22Rv1 (cell line): ENCODE results near the gene ATCAY.

Source experiments
- H3K27ac ChIP-seq: fragments of 450-650 bp; 2 replicates; pipeline ENCODE4 v1.5.1; 2017
- ZFX ChIP-seq: fragments of 450-650 bp; IDR thresholded peaks from 2 replicates; pipeline ENCODE4 v1.6.1; 2017; ENCODE audit warnings: antibody characterized with exemption, borderline replicate concordance
- TF ChIP-seq, protein P1 (sequence below): fragments of 450-650 bp; IDR thresholded peaks from 2 replicates; pipeline ENCODE4 v1.5.1; 2017; ENCODE audit warnings: mild to moderate bottlenecking

The ATCAY gene

DNA sequence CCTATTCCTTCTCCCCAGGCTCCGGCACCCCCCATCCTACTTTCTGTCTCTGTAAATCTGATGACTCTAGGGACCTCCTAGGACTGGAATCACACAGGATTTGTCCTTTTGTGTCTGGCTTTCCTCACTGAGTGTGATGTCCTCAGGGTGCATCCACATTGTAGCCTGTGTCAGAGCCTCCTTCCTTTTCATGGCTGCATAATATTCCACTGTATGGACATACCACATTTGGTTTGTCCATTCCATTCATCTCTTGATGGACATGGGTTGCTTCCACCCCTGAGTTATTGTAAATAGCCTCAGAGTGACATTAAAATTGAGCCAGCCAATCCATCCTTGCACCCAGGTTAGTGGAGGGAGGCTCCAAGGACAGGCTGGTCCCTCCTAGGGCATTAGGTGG is 29.6 kb downstream of the ATCAY start:
- TF ChIP-seq ZFX = no peak
- TF ChIP-seq, protein P1, sequence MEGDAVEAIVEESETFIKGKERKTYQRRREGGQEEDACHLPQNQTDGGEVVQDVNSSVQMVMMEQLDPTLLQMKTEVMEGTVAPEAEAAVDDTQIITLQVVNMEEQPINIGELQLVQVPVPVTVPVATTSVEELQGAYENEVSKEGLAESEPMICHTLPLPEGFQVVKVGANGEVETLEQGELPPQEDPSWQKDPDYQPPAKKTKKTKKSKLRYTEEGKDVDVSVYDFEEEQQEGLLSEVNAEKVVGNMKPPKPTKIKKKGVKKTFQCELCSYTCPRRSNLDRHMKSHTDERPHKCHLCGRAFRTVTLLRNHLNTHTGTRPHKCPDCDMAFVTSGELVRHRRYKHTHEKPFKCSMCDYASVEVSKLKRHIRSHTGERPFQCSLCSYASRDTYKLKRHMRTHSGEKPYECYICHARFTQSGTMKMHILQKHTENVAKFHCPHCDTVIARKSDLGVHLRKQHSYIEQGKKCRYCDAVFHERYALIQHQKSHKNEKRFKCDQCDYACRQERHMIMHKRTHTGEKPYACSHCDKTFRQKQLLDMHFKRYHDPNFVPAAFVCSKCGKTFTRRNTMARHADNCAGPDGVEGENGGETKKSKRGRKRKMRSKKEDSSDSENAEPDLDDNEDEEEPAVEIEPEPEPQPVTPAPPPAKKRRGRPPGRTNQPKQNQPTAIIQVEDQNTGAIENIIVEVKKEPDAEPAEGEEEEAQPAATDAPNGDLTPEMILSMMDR = no peak
- H3K27ac ChIP-seq = no peak overlapping the region

DNA sequence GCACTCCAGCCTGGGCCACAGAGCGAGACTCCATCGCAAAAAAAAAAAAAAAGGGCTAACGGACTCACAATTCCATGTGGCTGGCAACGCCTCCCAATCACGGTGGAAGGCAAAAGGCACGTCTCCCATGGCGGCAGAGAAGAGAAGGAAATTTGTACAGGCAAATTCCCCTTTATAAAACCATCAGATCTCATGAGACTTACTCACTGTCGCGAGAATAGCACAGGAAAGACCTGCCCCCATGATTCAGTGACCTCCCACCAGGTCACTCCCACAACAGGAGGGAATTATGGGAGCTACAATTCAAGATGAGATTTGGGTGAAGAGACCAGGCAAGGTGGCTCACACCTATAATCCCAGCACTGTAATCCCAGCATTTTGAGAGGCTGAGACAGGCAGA is 33.7 kb downstream of the ATCAY start:
- no peak overlapping the region for H3K27ac ChIP-seq
- TF ChIP-seq, protein P1 = no peak

GRCh38 chr19:3916033-3916432 is 35.5 kb downstream of the ATCAY start:
- TF ChIP-seq, protein P1 = no peak
- no peak for TF ChIP-seq ZFX
- no peak overlapping the region for H3K27ac ChIP-seq

GRCh38 chr19:3919793-3920192 is 39.3 kb downstream of the ATCAY start:
- TF ChIP-seq ZFX = no peak
- TF ChIP-seq, protein P1 = no peak
- no peak overlapping the region for H3K27ac ChIP-seq

- TF ChIP-seq, protein P1 = no peak
- TF ChIP-seq ZFX = no peak
- no peak overlapping the region for H3K27ac ChIP-seq
Measured at GRCh38 chr19:3923096-3923758, 42.7 kb downstream of the ATCAY start.

DNA sequence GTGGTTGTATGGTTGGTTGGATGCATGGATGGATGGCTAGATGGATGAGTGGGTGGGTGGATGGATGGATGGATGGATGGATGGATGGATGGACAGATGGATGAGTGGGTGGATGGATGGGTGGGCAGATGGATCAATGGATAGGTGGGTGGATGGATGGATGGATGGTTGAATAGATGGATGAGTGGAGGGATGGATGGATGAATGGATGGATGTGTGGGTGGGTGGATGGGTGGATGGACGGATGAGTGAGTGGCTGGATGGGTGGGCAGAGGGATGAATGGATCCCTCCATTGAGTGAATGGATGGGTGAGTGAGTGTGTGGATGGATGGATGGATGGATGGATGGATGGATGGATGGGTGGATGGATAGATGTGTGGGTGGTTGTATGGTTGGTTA is 43.4 kb downstream of the ATCAY start:
- H3K27ac ChIP-seq = no peak overlapping the region

DNA sequence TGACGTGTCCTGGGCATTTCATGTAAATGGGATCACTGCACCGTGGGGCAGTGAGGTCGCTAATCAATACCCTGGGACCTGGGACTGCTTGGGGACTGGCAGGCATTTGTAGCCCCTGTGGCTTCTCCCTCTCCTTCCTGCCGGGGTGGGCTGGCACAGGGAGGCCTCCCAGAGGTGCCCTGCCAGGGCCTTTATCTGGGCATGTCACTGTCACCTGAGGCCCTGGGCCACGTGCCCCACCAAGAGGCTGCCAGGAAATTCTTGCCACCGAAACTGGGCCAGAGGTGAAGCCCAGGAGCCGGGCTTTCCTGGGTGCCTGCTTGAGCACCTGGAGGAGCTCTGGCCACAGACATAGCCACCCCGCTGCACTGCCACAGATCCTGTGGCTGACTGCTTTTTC is 50.6 kb downstream of the ATCAY start:
- TF ChIP-seq, protein P1 = no peak
- no peak for TF ChIP-seq ZFX
- H3K27ac ChIP-seq = no peak overlapping the region

More for the DNA sequence above, 43.4 kb downstream of the ATCAY start:
- no peak for TF ChIP-seq ZFX
- TF ChIP-seq, protein P1 = no peak
